ENCODE data around the gene ZNF41.

- TF ChIP-seq CTCF (IDR thresholded peaks at IDR 0.05), result no peak
- TF ChIP-seq POLR2A (IDR thresholded peaks at IDR 0.05), result no peak
Measured at GRCh38 chrX:47500554-47500953, 17.5 kb upstream of the ZNF41 start.
